Activated T-helper 17 cell treated with anti-CD3 and anti-CD28 coated beads, Interleukin-2, amount 50 U/mL, for 72 hours (primary cell): ENCODE measurements around the gene RNF13. TPM values are rescaled to one million over a fixed set of nuclear protein-coding genes. Genes with fewer than 3 reads are reported as not detected.

ENCODE experiments used
- ATAC-seq: fragments of 150-1000 bp; cut with Tn5 transposase; replicated peaks from 2 replicates; pipeline ENCODE4 v1.10.0; 2021; ENCODE audit warnings: mild to moderate bottlenecking, moderate library complexity
- H3K27ac Mint-ChIP-seq: one replicate; pipeline ENCODE4 v1.8.0; 2022; ENCODE audit warnings: mixed read lengths
- H3K27me3 Mint-ChIP-seq: one replicate; pipeline ENCODE4 v1.8.0; 2022; ENCODE audit warnings: mixed read lengths
- H3K36me3 Mint-ChIP-seq: one replicate; pipeline ENCODE4 v1.8.0; 2022; ENCODE audit warnings: low read depth, mild to moderate bottlenecking, mixed read lengths
- H3K4me1 Mint-ChIP-seq: one replicate; pipeline ENCODE4 v1.8.0; 2022; ENCODE audit warnings: mixed read lengths
- H3K4me3 Mint-ChIP-seq: one replicate; pipeline ENCODE4 v1.8.0; 2022; ENCODE audit warnings: mild to moderate bottlenecking, mixed read lengths
- H3K9me3 Mint-ChIP-seq: one replicate; pipeline ENCODE4 v1.8.0; 2022; ENCODE audit warnings: mixed read lengths
- total RNA-seq, 2 donors: library from RNA; stranded (reverse); gene quantifications; one replicate each; pipeline ENCODE4 v1.2.3, GENCODE V29; 2022

RNF13 gene
- total RNA-seq, 2 donors from 2014 or later = 35.3 to 38.6 TPM

DNA sequence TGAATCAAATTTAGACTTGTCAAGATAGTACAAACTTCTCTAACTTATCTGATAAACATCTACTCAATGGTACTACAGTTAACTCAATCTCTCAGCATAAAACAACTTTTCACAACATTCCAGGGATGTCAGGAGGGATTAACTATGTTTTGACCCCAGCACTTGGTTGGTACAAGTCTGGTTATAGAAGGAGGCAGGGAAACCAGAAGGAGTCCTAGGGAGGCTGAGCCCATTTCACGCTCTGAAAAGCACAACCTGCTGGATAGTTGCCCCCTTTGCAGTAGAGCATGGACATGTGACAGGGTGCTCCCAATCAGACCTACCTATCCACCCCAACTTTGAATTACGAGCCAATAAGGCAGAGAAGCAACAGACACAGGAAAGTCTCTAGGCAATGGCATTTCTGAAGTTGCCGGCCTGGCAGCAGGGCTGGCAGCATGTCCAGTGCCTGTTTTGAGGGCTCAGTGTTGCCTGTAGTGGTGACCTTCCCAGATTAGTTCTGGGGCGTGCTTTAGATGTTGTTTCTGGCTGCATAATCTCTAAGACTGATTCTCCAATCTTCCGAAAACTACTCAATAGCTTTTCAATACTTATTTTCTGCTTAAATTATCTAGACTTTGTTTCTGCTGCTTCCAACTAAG lies 28.8 kb upstream of the RNF13 start:
- no peaks in the 10 kb centered on the region for H3K36me3 Mint-ChIP-seq
- H3K4me3 Mint-ChIP-seq = no peak overlapping the region
- no peak overlapping the region for H3K27ac Mint-ChIP-seq
- H3K27me3 Mint-ChIP-seq = peaks cover 19% of the 10 kb centered on the region
- H3K9me3 Mint-ChIP-seq = no peaks in the 10 kb centered on the region
- no peaks in the 10 kb centered on the region for H3K4me1 Mint-ChIP-seq
- ATAC-seq = no peak

DNA sequence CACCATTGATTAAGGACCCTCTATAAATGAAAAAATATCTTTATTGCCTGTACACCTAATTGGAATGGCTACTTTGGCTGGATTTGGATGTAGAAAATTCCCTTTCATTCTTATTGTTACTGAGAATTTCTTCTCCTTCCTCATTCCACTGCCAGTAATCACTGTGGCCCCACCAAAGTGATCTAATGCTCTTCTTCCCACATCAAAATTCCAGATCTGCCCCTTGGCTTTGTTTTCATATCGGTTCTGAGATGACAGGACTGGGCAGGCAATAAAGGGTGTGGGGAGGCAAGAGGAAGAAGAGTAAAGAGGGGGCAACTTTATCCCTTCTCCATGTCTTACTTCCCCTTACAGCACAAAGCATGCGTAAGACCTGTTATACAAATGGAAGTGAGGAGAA lies 22.7 kb upstream of the RNF13 start:
- no peaks in the 10 kb centered on the region for H3K4me1 Mint-ChIP-seq
- no peak overlapping the region for H3K4me3 Mint-ChIP-seq
- H3K27ac Mint-ChIP-seq = no peak overlapping the region
- no peak for ATAC-seq
- H3K9me3 Mint-ChIP-seq = no peaks in the 10 kb centered on the region
- no peaks in the 10 kb centered on the region for H3K36me3 Mint-ChIP-seq
- peaks cover 31% of the 10 kb centered on the region for H3K27me3 Mint-ChIP-seq

DNA sequence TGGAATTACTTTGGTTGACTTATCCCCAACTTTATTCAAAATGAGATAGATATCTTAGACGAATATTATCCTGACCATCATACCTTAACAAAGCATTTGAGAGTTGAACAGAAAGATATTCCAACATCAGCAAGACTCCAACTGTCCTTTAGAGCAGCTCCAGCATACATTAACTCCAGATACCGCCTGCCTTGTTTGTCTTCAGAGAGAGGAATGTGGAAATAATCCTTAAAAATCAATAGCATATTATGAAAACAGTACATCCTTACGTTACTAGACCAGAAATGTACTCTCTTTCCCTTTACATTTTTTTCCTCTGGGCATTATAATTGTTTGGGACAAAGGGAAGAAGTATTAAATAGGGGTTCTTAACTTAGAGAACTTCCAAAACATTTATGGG lies 22.3 kb upstream of the RNF13 start:
- no peaks in the 10 kb centered on the region for H3K4me1 Mint-ChIP-seq
- no peaks in the 10 kb centered on the region for H3K9me3 Mint-ChIP-seq
- H3K4me3 Mint-ChIP-seq = no peak overlapping the region
- peaks cover 31% of the 10 kb centered on the region for H3K27me3 Mint-ChIP-seq
- H3K36me3 Mint-ChIP-seq = no peaks in the 10 kb centered on the region
- no peak for ATAC-seq
- H3K27ac Mint-ChIP-seq = no peak overlapping the region

DNA sequence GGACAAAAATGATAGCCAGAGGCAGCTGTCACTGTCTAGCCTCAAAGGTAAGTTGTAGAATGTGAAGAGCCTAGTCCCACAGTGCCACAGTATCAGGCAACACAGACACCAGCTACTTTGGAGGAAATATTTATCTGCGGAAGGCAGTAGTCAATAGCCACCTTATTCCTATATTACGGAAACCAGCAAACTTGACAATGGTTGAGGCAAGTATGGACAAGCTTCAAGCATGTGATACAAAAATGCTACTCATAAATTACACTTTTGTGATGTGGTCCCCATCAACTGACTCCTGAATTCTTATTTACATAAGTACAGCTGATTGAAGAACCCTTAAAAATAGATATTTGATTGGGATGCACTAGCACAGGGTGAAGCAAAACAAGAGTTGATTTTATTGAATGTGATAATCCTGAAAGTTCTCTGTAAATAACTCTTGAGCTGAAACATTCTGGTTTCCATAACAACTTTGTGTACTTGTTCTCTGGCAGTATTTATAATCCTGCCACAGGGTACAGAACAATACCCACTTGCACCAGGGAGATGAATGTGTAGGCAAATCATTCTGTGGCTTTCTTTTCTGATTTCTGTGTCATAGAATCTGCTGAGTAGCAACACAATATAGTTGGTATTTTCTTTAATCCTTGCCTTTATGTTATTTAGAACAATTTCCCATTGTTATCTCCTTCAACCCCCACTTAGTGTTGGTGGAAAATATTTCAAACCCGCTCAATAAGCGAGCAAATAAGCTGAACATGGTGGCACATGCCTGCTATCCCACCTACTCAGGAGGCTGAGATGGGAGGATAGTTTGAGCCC lies 20.4 kb upstream of the RNF13 start, which contains the start of gene ANKUB1:
ANKUB1 (minus strand) TSS at position 103 of the 819 bp plus-strand sequence. CDS start 188 bp downstream, outside the sequence.
- H3K27ac Mint-ChIP-seq = no peak within 1 kb of the TSS
- H3K4me3 Mint-ChIP-seq = no peak within 1 kb of the TSS
- peaks cover 23% of the 10 kb centered on the region for H3K27me3 Mint-ChIP-seq
- H3K9me3 Mint-ChIP-seq = no peaks in the 10 kb centered on the region
- no peaks in the 10 kb centered on the region for H3K36me3 Mint-ChIP-seq
- no peaks in the 10 kb centered on the region for H3K4me1 Mint-ChIP-seq
- no peak for ATAC-seq

DNA sequence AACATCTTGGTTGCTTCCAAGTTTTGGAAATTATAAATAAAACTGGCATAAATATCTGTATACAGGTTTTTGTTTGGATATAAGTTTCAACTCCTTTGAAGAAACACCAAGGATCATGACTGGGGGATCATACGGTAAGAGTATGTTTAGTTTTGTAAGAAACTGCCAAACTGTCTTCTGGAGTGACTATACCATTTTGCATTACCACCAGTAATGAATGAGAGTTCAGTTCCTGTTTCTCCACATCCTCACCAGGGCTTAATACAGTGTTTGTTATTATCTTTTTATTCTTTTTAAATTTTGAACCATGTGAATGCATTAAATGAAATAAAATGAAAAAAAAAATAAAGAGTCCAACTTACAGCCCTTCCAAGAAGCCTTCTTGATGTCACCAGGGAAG lies 17.0 kb upstream of the RNF13 start:
- Mint-ChIP-seq H3K4me3 (no peak overlapping the region), H3K36me3 (no peaks in the 10 kb centered on the region), H3K4me1 (no peaks in the 10 kb centered on the region), H3K27me3 (peaks cover 13% of the 10 kb centered on the region), H3K9me3 (no peaks in the 10 kb centered on the region), H3K27ac (no peak overlapping the region)
- no peak for ATAC-seq

DNA sequence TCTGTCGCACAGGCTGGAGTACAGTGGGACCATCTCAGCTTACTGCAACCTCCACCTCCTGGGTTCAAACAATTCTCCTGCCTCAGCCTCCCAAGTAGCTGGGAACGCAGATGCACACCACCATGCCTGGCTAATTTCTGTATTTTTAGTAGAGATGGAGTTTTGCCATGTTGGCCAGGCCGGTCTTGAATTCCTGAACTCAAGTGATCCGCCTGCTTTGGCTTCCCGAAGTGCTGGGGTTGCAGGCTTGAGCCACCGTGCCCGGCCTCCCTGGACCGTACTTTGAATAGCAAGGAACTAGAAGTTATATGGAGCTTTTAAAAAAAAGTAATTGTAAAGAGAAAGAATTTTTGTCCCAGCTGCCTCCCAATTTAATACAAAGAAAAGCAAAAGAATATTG lies 12.3 kb upstream of the RNF13 start:
- Mint-ChIP-seq H3K27ac (no peak overlapping the region), H3K27me3 (peaks cover 4% of the 10 kb centered on the region), H3K36me3 (no peaks in the 10 kb centered on the region), H3K4me3 (no peak overlapping the region), H3K9me3 (no peaks in the 10 kb centered on the region), H3K4me1 (no peaks in the 10 kb centered on the region)
- ATAC-seq = no peak

DNA sequence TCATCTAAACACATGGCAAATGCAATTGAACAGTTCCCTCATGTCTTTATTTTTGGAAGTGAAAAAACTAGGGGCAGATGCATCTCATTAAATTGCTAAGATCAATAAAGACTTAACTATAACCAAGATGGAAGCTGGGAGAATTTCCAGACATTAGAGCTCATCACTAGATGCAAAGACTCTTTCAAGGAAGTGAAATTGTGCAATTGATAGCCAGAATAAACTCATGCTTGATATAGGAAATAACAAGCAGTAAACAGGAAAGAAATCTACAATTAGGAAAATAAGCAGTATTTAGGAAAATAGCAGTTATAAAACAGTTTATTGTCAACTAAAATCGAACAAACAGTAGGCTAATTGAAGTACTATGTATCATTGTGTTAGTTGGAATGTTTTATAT lies 11.8 kb upstream of the RNF13 start:
- Mint-ChIP-seq H3K27ac (no peak overlapping the region), H3K36me3 (no peaks in the 10 kb centered on the region), H3K27me3 (peaks cover 4% of the 10 kb centered on the region), H3K9me3 (no peaks in the 10 kb centered on the region), H3K4me3 (no peak overlapping the region), H3K4me1 (no peaks in the 10 kb centered on the region)
- ATAC-seq = no peak

DNA sequence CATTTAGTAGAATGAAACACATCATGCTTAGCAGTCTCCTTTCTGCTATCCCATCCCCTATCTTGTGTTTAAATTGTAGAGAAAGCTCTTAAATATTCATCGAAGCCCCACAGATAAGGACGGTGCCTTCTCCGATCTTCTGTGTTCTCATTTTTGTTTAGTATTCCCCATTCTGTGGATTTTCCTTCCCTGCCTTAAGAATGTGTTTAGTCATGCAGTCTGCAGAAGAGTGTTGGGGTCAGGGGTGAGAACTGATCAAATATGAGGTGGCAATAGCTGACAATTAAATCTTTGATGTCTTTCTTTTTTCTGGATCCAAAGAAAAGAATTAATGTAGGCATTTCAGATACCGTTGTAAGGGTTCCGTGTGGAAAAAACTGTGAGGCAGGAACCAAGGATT lies 11.4 kb upstream of the RNF13 start:
- H3K36me3 Mint-ChIP-seq = no peaks in the 10 kb centered on the region

DNA sequence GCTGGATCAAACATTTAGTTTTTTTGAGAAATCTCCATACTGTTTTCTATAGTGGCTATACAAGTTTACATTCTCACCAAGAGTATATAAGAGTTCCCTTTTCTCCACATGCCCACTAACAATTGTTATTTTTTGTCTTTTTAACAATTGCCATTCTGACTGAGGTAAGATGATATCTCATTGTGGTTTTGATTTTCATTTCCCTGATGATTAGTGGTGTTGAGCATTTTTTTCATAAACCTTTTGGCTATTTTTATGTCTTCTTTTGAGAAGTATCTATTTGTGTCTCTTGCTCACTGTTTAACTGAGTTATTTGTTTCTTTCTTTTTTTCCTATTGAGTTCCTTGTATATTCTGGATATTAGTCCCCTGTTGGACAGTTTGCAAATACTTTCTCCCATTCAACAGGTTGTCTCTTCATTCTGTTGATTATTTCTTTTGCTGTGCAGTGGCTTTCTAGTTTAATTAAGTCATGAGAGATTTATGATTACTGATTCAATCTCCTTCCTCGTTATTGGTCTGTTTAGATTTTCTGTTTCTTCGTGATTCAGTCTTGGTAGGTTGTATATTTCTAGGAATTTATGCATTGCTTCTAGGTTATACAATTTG lies 6.7 kb upstream of the RNF13 start:
- Mint-ChIP-seq H3K4me1 (peaks cover 3% of the 10 kb centered on the region), H3K9me3 (no peaks in the 10 kb centered on the region), H3K36me3 (no peaks in the 10 kb centered on the region), H3K27me3 (peaks cover 5% of the 10 kb centered on the region), H3K27ac (no peak overlapping the region), H3K4me3 (no peak overlapping the region)
- ATAC-seq = no peak

More for the DNA sequence above, 11.4 kb upstream of the RNF13 start:
- Mint-ChIP-seq H3K4me1 (no peaks in the 10 kb centered on the region), H3K27ac (no peak overlapping the region), H3K27me3 (peaks cover 8% of the 10 kb centered on the region), H3K9me3 (no peaks in the 10 kb centered on the region), H3K4me3 (no peak overlapping the region)
- ATAC-seq = no peak

DNA sequence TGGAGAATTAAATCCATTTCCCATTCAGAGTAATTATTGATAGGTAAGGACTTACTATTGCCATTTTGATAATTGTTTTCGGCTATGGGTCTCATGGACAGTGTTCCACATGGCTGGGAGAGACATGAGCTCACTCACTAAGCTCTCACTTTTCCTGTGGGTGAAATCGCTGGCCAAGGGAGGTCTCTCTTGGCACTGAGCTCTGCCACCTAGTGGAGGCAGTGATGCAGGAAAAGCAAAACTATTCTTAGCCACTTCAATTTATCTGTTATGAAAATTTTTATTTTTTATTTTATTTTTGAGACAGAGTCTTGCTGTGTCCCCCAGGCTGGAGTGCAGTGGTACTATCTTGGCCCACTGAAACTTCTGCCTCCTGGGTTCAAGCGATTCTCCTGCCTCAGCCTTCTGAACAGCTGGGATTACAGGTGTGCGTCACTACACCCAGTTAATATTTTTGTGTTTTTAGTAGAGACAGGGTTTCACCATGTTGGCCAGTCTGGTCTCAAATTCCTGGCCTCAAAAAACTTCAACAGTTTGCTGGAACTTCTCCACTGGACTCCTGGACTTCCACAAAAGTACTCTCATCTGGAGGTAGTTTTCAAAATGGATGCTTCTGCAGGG lies 4.7 kb upstream of the RNF13 start:
- Mint-ChIP-seq H3K9me3 (no peaks in the 10 kb centered on the region), H3K27ac (no peak overlapping the region), H3K4me3 (no peak overlapping the region), H3K4me1 (peaks cover 3% of the 10 kb centered on the region), H3K36me3 (no peaks in the 10 kb centered on the region), H3K27me3 (peaks cover 5% of the 10 kb centered on the region)
- ATAC-seq = no peak

DNA sequence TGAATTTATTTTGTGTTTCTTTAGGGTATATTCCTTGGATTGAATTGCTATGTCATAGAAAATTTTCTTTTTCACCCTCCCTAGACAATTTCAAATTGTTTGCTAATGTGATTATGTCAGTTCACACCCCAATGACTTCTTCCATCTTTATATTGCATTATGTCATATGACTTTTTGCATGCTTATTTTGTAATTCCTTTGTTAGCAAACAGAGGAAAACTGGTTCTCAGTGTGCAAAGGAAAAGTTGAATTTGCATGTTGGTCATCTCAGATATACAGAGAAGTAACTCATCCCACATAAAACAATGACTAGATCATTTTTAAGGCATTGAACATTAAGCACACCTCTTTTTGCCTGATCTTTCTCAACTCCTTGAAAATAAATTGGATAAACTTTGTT lies 3.3 kb upstream of the RNF13 start:
- Mint-ChIP-seq H3K4me1 (peaks cover 3% of the 10 kb centered on the region), H3K27me3 (peaks cover 5% of the 10 kb centered on the region), H3K36me3 (no peaks in the 10 kb centered on the region), H3K27ac (no peak overlapping the region), H3K9me3 (no peaks in the 10 kb centered on the region), H3K4me3 (no peak overlapping the region)
- no peak for ATAC-seq

DNA sequence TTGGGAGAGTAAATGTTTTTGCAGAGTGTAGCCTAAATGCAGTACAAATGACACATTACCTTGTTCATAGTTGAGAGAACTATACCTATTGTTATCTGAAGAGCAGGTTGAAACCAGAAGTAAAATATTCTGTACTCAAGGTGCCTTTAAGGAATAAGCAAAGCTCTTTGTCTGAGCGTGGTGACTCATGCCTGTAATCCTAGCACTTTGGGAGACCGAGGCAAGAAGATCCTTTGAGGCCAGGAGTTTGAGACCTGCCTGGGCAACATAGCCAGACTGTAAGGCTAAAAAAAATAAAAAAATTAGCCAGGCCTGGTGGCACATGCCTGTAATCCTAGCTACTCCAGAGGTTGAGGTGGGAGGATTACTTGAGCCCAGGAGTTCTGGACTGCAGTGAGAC lies 2.2 kb upstream of the RNF13 start:
- Mint-ChIP-seq H3K9me3 (no peaks in the 10 kb centered on the region), H3K27me3 (peaks cover 5% of the 10 kb centered on the region), H3K36me3 (no peaks in the 10 kb centered on the region), H3K27ac (no peak overlapping the region), H3K4me1 (peaks cover 10% of the 10 kb centered on the region), H3K4me3 (no peak overlapping the region)
- ATAC-seq = no peak

DNA sequence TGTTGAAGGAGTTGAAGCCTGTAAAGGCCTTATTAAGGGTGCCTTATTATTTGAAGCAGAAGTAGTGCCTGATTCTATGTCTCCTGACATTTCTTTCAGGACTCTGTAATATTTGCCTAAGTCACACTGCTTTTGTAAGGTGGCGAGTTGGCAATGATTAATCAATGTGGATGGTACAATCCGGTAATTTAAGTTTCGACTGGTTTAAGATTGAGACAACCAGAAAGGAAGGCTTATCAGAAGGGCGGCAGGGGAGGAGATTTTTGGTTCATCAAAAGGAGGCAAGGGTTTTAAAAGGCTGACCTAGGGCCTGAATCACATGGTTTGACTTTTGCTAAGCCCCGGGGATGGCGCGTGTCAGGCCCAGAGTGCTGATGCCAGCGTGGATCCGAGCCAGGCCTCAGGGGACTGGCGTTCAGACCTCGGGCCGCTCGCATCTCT lies 830 bp upstream of the RNF13 start:
- H3K9me3 Mint-ChIP-seq = no peaks in the 10 kb centered on the region
- peaks cover under 1% of the 10 kb centered on the region for H3K36me3 Mint-ChIP-seq
- ATAC-seq = no peak
- H3K4me3 Mint-ChIP-seq = peak overlapping the region; percentile 97
- H3K27me3 Mint-ChIP-seq = no peaks in the 10 kb centered on the region
- H3K27ac Mint-ChIP-seq = peak overlapping the region; percentile 99
- H3K4me1 Mint-ChIP-seq = peaks cover 23% of the 10 kb centered on the region

DNA sequence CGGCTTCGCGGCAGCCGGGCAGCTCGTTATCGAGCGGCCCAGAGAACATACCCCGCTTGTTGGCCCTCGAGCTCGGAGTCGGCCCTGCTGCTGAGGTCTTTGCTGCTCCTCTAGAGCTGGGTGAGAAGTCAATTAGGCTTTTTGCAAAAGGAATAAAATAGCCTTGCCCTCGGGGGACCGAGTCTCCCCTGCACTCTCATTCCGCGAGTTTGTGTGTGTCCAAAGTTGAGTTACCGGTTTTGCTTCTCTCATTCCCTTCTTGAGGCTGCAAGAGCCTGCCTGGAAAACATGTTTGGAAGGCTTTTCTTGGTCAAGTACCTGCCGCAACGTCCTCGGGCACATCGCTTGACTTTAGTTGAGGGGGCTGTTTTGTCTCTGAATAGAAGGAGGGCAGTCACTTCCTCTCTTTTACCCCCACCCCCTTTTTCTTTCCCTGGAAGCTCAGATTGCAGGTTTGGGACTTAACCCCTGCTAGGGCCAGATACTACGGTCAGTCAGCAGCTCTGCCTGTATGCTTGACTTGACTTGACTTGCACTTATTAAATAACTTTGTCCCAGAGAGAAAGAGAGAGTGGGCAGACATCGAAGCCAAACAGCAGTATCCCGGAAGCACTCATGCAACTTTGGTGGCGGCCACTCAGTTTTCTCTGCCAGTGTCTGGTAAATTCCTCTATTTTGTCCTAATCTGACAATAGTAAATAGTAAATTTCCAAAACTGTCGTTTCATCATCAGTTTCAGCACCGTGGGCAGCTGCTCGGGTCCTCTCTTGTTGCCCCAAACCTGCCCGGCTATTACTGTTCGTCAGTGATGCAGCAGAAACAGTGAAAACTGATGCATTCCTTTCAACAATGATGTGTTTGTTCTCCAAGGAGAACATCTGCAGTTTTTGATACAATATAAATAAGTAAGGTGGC lies 609 bp downstream of the RNF13 start:
- peak overlapping the region; percentile 99 for H3K27ac Mint-ChIP-seq
- peak overlapping the region; percentile 97 for H3K4me3 Mint-ChIP-seq
- no peaks in the 10 kb centered on the region for H3K9me3 Mint-ChIP-seq
- no peak for ATAC-seq
- peaks cover 33% of the 10 kb centered on the region for H3K4me1 Mint-ChIP-seq
- H3K36me3 Mint-ChIP-seq = peaks cover 5% of the 10 kb centered on the region
- H3K27me3 Mint-ChIP-seq = no peaks in the 10 kb centered on the region
